Nephron progenitor cell (in vitro differentiated cells): ENCODE data around the gene IGFBP1.

ENCODE experiments used
- DNase-seq: peaks from one replicate; pipeline ENCODE4 v3.0.0; 2021
- H3K27ac Mint-ChIP-seq: 2 replicates; pipeline ENCODE4 v1.8.0; 2021; ENCODE audit warnings: mild to moderate bottlenecking, moderate library complexity, mixed read lengths
- H3K27me3 Mint-ChIP-seq: 2 replicates; pipeline ENCODE4 v1.8.0; 2021; ENCODE audit warnings: mild to moderate bottlenecking, low read depth, mixed read lengths; ENCODE audit not compliant: poor library complexity
- H3K36me3 Mint-ChIP-seq: 2 replicates; pipeline ENCODE4 v1.8.0; 2021; ENCODE audit warnings: low read depth, mixed read lengths
- H3K4me1 Mint-ChIP-seq: 2 replicates; pipeline ENCODE4 v1.8.0; 2021; ENCODE audit warnings: mixed read lengths
- H3K4me3 Mint-ChIP-seq: 2 replicates; pipeline ENCODE4 v1.8.0; 2021; ENCODE audit warnings: mild to moderate bottlenecking, moderate library complexity, mixed read lengths
- H3K9me3 Mint-ChIP-seq: 2 replicates; pipeline ENCODE4 v1.8.0; 2021; ENCODE audit warnings: mild to moderate bottlenecking, moderate library complexity, mixed read lengths
- TF ChIP-seq, protein P1 (sequence below): fragments of 200-600 bp; sonication (generic); IDR thresholded peaks from 2 replicates; pipeline ENCODE4 v1.5.0; 2021; ENCODE audit warnings: antibody characterized with exemption

Gene IGFBP1

DNA sequence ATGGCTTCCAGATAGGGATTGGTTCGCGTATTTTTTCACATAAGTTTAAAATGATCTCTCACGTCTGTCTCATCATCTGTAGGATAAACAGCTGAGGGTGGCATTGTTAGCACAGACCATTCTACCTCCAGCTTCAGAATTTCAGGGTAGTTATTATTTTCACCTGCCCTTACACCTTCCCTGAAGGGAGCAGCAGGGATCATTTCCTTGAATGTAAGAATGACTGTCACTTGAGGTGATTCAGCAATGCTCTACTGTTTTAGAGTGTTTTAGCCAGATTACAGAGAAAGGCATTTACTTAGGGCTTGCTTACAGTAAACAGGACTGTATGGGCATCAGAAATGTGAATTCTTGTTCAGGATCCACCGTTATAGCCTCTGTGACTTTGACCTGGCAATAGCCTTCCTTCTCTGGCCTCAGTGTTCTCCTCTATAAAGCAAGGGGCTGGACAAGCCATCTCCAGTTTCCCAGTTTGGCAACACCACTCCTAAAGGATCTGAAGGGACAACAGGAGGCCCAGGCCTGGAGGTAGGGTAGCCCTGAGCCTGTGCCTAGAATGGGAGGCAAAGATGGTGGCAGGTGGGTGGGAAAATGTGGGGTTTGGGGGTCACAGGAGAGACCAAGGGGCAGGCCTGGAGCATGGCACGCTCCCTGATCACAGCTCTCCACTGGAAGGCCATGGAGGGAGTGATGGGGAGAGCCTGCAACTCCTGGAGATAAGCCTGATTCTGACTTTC is 1.2 kb upstream of the IGFBP1 start:
- no peaks in the 10 kb centered on the region for H3K36me3 Mint-ChIP-seq
- peaks cover 83% of the 10 kb centered on the region for H3K27me3 Mint-ChIP-seq
- DNase-seq: no peak
- TF ChIP-seq, protein P1, sequence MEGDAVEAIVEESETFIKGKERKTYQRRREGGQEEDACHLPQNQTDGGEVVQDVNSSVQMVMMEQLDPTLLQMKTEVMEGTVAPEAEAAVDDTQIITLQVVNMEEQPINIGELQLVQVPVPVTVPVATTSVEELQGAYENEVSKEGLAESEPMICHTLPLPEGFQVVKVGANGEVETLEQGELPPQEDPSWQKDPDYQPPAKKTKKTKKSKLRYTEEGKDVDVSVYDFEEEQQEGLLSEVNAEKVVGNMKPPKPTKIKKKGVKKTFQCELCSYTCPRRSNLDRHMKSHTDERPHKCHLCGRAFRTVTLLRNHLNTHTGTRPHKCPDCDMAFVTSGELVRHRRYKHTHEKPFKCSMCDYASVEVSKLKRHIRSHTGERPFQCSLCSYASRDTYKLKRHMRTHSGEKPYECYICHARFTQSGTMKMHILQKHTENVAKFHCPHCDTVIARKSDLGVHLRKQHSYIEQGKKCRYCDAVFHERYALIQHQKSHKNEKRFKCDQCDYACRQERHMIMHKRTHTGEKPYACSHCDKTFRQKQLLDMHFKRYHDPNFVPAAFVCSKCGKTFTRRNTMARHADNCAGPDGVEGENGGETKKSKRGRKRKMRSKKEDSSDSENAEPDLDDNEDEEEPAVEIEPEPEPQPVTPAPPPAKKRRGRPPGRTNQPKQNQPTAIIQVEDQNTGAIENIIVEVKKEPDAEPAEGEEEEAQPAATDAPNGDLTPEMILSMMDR: no peak
- H3K4me3 Mint-ChIP-seq: no peak overlapping the region
- H3K27ac Mint-ChIP-seq: no peak overlapping the region
- no peaks in the 10 kb centered on the region for H3K9me3 Mint-ChIP-seq
- peaks cover 54% of the 10 kb centered on the region for H3K4me1 Mint-ChIP-seq

DNA sequence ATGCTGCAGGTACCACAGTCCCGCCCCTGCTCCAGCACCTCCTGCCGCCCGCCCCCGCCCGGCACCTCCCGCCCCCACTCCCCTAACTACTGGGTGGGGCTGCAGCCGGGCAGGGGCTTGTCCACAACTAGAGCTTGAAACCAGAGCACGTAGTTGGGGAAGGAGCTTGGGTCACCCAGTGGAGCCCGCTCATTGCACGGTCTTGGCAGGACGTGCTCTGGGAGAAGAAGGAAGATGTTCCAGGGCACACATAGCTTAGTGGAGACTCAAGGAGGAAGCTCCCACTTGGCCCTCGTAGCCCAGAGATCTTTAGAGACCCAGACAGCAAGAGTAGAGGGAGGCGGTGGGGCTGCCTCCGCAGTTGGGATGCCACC is 692 bp downstream of the IGFBP1 start:
- H3K4me3 Mint-ChIP-seq: peak overlapping the region; percentile 69
- peaks cover 53% of the 10 kb centered on the region for H3K4me1 Mint-ChIP-seq
- H3K9me3 Mint-ChIP-seq: no peaks in the 10 kb centered on the region
- no peak for DNase-seq
- no peaks in the 10 kb centered on the region for H3K36me3 Mint-ChIP-seq
- H3K27ac Mint-ChIP-seq: no peak overlapping the region
- H3K27me3 Mint-ChIP-seq: peaks cover 95% of the 10 kb centered on the region
- TF ChIP-seq, protein P1: no peak

DNA sequence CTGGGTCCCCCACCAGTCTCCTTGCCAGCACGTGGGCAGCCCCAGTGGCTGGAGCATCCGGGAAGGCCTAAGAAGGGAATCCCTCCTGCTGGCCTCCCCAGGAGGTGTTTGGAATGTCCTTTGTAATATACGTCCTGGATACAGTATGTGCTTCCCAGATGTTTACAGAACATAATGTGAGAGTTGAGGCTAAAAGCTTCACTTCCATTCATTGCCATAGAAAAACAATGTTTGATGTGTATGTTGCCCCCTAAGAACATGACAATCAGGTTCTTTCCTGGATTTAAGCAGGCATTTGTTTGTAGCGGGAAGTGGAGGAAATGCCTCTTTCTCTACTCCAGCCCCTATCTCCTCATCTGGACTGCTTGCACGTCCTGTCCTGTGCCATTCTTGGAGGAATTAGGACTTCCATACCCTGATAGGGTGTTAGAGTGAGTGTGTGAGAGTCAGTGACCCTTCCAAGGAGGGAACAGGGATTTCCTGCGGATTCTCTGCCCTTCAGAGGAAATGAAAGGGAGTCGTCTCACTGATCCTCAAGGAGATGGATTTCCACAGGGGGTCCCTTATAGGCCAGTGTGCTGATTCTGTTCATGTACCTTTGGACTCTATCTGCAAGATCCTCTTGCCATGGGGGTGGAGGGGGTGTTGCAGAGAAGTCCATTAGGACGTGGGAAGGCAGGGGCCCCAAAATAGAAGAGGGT is 1.2 kb downstream of the IGFBP1 start:
- Mint-ChIP-seq H3K4me3 (peak overlapping the region; percentile 69), H3K9me3 (no peaks in the 10 kb centered on the region), H3K36me3 (no peaks in the 10 kb centered on the region), H3K27ac (no peak overlapping the region), H3K27me3 (peaks cover 95% of the 10 kb centered on the region), H3K4me1 (peaks cover 47% of the 10 kb centered on the region)
- TF ChIP-seq, protein P1: no peak
- DNase-seq: no peak

DNA sequence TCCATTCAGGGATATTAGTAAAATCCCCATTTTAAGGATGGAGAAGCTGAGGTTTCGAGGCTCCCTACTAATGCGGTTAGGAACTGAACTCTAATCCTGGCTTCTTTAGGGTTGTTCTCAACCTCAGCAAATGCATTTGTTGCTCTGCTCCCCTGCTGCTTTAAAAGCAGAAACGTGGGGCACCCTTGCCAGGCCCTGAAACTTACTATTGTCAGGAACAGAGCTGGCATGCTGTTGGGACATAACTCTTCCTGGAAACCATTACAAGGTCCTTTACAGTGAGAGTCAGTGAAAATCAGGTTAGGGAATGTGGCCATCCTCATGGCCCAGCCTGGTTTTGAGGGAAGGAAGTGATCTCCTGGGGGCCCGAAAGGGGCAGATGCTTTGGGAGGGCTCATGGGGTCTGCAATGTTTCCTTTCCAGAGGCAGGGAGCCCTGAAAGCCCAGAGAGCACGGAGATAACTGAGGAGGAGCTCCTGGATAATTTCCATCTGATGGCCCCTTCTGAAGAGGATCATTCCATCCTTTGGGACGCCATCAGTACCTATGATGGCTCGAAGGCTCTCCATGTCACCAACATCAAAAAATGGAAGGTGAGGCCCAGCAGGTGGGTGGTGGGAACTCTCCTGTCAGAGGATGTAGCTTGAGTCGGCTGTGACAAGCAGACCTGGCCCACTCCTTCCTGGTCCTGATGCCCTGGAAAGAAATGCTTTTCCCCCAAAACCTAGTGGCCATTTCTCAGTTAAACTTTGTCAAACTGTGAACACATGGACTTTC is 2.0 kb downstream of the IGFBP1 start:
- DNase-seq: no peak
- H3K4me3 Mint-ChIP-seq: no peak overlapping the region
- H3K36me3 Mint-ChIP-seq: no peaks in the 10 kb centered on the region
- TF ChIP-seq, protein P1: no peak
- H3K27ac Mint-ChIP-seq: no peak overlapping the region
- peaks cover 39% of the 10 kb centered on the region for H3K4me1 Mint-ChIP-seq
- H3K9me3 Mint-ChIP-seq: no peaks in the 10 kb centered on the region
- H3K27me3 Mint-ChIP-seq: peaks cover 94% of the 10 kb centered on the region

- peak; percentile 14 for DNase-seq
- Mint-ChIP-seq H3K4me3 (no peak overlapping the region), H3K27me3 (peaks cover 87% of the 10 kb centered on the region)
Observed at GRCh38 chr7:45890902-45891461, 2.7 kb downstream of the IGFBP1 start.

More at GRCh38 chr7:45890902-45891461, 2.7 kb downstream of the IGFBP1 start:
- H3K4me1 Mint-ChIP-seq: peaks cover 33% of the 10 kb centered on the region
- H3K9me3 Mint-ChIP-seq: no peaks in the 10 kb centered on the region
- TF ChIP-seq, protein P1: peak; percentile 65
- no peaks in the 10 kb centered on the region for H3K36me3 Mint-ChIP-seq
- no peak overlapping the region for H3K27ac Mint-ChIP-seq
